ENCODE results near the gene ITIH5. TPM values are rescaled to one million over a fixed set of nuclear protein-coding genes. Genes with fewer than 3 reads are reported as not detected.

ITIH5 gene
- polyA plus RNA-seq, 1 donor from 2014 or later: 0.28 TPM

DNA sequence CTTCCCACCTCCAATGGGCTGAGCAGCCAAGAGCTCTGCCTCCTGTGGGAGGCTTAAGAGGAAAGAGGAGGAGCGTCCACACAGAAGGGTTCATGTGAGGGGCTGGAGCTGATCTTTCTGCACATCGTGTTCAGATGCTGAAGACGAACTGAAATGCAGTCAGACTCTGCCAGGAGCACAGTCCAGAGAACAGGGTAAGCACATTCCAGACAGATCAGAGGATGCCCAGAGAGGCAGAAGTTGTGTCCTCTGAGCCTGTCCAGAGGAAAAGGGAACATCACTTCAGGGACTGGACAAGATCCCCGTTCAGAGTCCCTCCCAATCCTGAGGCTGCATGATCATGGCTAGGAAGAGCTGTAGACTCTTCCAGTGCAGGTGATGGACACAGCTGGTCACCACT is 72.9 kb downstream of the ITIH5 start:
- Histone ChIP-seq H2AFZ (ENCODE audit: low read depth, low read length) (no peak overlapping the region), H3K27me3 (ENCODE audit: insufficient read depth, low read depth, low read length) (no peaks in the 10 kb centered on the region), H3K79me2 (replicated peaks; ENCODE audit: insufficient read depth, low read length) (no peaks in the 10 kb centered on the region), H3K4me2 (ENCODE audit: low read length) (no peak overlapping the region), H4K20me1 (ENCODE audit: insufficient read depth) (no peaks in the 10 kb centered on the region), H3K9me3 (ENCODE audit: low read length) (no peaks in the 10 kb centered on the region), H3F3A (ENCODE audit: insufficient read depth, low read length, poor library complexity, severe bottlenecking) (no peaks in the 10 kb centered on the region), H3K27ac (ENCODE audit: low read length) (no peak overlapping the region), H3K36me3 (ENCODE audit: insufficient read depth, low read length) (no peaks in the 10 kb centered on the region), H3K9me2 (ENCODE audit: insufficient read depth, low read length) (no peaks in the 10 kb centered on the region), H3K4me3 (ENCODE audit: low read length) (no peak overlapping the region), H3K9ac (ENCODE audit: low read length) (no peak overlapping the region)
- TF ChIP-seq, protein P1, sequence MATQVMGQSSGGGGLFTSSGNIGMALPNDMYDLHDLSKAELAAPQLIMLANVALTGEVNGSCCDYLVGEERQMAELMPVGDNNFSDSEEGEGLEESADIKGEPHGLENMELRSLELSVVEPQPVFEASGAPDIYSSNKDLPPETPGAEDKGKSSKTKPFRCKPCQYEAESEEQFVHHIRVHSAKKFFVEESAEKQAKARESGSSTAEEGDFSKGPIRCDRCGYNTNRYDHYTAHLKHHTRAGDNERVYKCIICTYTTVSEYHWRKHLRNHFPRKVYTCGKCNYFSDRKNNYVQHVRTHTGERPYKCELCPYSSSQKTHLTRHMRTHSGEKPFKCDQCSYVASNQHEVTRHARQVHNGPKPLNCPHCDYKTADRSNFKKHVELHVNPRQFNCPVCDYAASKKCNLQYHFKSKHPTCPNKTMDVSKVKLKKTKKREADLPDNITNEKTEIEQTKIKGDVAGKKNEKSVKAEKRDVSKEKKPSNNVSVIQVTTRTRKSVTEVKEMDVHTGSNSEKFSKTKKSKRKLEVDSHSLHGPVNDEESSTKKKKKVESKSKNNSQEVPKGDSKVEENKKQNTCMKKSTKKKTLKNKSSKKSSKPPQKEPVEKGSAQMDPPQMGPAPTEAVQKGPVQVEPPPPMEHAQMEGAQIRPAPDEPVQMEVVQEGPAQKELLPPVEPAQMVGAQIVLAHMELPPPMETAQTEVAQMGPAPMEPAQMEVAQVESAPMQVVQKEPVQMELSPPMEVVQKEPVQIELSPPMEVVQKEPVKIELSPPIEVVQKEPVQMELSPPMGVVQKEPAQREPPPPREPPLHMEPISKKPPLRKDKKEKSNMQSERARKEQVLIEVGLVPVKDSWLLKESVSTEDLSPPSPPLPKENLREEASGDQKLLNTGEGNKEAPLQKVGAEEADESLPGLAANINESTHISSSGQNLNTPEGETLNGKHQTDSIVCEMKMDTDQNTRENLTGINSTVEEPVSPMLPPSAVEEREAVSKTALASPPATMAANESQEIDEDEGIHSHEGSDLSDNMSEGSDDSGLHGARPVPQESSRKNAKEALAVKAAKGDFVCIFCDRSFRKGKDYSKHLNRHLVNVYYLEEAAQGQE (IDR thresholded peaks at IDR 0.05; ENCODE audit: borderline replicate concordance): no peak
- TF ChIP-seq RAD21 (conservative IDR thresholded peaks at IDR 0.05) (no peak), SMC3 (conservative IDR thresholded peaks at IDR 0.05; ENCODE audit: poor library complexity) (no peak), TAF1 (IDR thresholded peaks at IDR 0.05; ENCODE audit: low read depth) (no peak), POLR2AphosphoS5 (IDR thresholded peaks at IDR 0.05) (no peak), EP300 (conservative IDR thresholded peaks at IDR 0.05; ENCODE audit: poor library complexity, severe bottlenecking) (no peak), MXI1 (conservative IDR thresholded peaks at IDR 0.05; ENCODE audit: poor library complexity, severe bottlenecking) (no peak), EZH2 (IDR thresholded peaks at IDR 0.05; ENCODE audit: borderline replicate concordance, insufficient read depth, low read length, poor library complexity, severe bottlenecking) (no peak)
- TF ChIP-seq, protein P2, sequence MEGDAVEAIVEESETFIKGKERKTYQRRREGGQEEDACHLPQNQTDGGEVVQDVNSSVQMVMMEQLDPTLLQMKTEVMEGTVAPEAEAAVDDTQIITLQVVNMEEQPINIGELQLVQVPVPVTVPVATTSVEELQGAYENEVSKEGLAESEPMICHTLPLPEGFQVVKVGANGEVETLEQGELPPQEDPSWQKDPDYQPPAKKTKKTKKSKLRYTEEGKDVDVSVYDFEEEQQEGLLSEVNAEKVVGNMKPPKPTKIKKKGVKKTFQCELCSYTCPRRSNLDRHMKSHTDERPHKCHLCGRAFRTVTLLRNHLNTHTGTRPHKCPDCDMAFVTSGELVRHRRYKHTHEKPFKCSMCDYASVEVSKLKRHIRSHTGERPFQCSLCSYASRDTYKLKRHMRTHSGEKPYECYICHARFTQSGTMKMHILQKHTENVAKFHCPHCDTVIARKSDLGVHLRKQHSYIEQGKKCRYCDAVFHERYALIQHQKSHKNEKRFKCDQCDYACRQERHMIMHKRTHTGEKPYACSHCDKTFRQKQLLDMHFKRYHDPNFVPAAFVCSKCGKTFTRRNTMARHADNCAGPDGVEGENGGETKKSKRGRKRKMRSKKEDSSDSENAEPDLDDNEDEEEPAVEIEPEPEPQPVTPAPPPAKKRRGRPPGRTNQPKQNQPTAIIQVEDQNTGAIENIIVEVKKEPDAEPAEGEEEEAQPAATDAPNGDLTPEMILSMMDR (IDR thresholded peaks at IDR 0.05; ENCODE audit: poor library complexity, severe bottlenecking): no peak

- no peak overlapping the region for H3K27ac ChIP-seq (ENCODE audit: low read length)
- TF ChIP-seq MXI1 (conservative IDR thresholded peaks at IDR 0.05; ENCODE audit: poor library complexity, severe bottlenecking): no peak
- TF ChIP-seq, protein P2 (IDR thresholded peaks at IDR 0.05; ENCODE audit: poor library complexity, severe bottlenecking): no peak
- TF ChIP-seq SMC3 (conservative IDR thresholded peaks at IDR 0.05; ENCODE audit: poor library complexity): no peak
- TF ChIP-seq POLR2AphosphoS5 (IDR thresholded peaks at IDR 0.05): no peak
- H3K9me2 ChIP-seq (ENCODE audit: insufficient read depth, low read length): no peaks in the 10 kb centered on the region
- H3K36me3 ChIP-seq (ENCODE audit: insufficient read depth, low read length): no peaks in the 10 kb centered on the region
- H4K20me1 ChIP-seq (ENCODE audit: insufficient read depth): no peaks in the 10 kb centered on the region
- H3K9ac ChIP-seq (ENCODE audit: low read length): no peak overlapping the region
- no peak overlapping the region for H3K4me2 ChIP-seq (ENCODE audit: low read length)
- H3K79me2 ChIP-seq (replicated peaks; ENCODE audit: insufficient read depth, low read length): no peaks in the 10 kb centered on the region
- H2AFZ ChIP-seq (ENCODE audit: low read depth, low read length): no peak overlapping the region
- H3F3A ChIP-seq (ENCODE audit: insufficient read depth, low read length, poor library complexity, severe bottlenecking): no peaks in the 10 kb centered on the region
- H3K4me3 ChIP-seq (ENCODE audit: low read length): no peak overlapping the region
- no peaks in the 10 kb centered on the region for H3K9me3 ChIP-seq (ENCODE audit: low read length)
- no peaks in the 10 kb centered on the region for H3K27me3 ChIP-seq (ENCODE audit: insufficient read depth, low read depth, low read length)
Measured at GRCh38 chr10:7593063-7593462, 73.7 kb downstream of the ITIH5 start.
